22Rv1 (cell line): ENCODE results near the gene SPSB1.

Experiments used
- H3K27ac ChIP-seq: fragments of 450-650 bp; 2 replicates; pipeline ENCODE4 v1.5.1; 2017
- CTCF ChIP-seq: fragments of 450-650 bp; IDR thresholded peaks from 2 replicates; pipeline ENCODE4 v1.5.1; 2017; ENCODE audit warnings: mild to moderate bottlenecking
- ZFX ChIP-seq: fragments of 450-650 bp; IDR thresholded peaks from 2 replicates; pipeline ENCODE4 v1.6.1; 2017; ENCODE audit warnings: antibody characterized with exemption, borderline replicate concordance

The SPSB1 gene

GRCh38 chr1:9371951-9372350 lies 79.3 kb downstream of the SPSB1 start:
- H3K27ac ChIP-seq, result no peak overlapping the region
- TF ChIP-seq CTCF (no peak), ZFX (no peak)

GRCh38 chr1:9373619-9374018 lies 80.9 kb downstream of the SPSB1 start:
- TF ChIP-seq ZFX (no peak), CTCF (no peak)
- no peak overlapping the region for H3K27ac ChIP-seq

- H3K27ac ChIP-seq, result no peak overlapping the region
- TF ChIP-seq ZFX, result no peak
- TF ChIP-seq CTCF, result no peak
Measured at GRCh38 chr1:9374748-9375341, 82.2 kb downstream of the SPSB1 start.

GRCh38 chr1:9375912-9376311 lies 83.2 kb downstream of the SPSB1 start:
- no peak overlapping the region for H3K27ac ChIP-seq
- TF ChIP-seq CTCF (no peak), ZFX (no peak)

- H3K27ac ChIP-seq, result no peak overlapping the region
- TF ChIP-seq CTCF, result no peak
- no peak for TF ChIP-seq ZFX
Measured at GRCh38 chr1:9376430-9376829, 83.7 kb downstream of the SPSB1 start.

GRCh38 chr1:9376886-9377333 lies 84.2 kb downstream of the SPSB1 start:
- TF ChIP-seq ZFX (no peak), CTCF (no peak)
- H3K27ac ChIP-seq, result no peak overlapping the region

GRCh38 chr1:9378801-9379200 lies 86.1 kb downstream of the SPSB1 start:
- TF ChIP-seq ZFX (no peak), CTCF (no peak)
- H3K27ac ChIP-seq, result no peak overlapping the region
